ENCODE results near the gene SFSWAP.
"Not testable (repeated sequence)": the region's sequence is repeated elsewhere in the genome, so short reads cannot be mapped to it uniquely, and the experiment has no call there.

SFSWAP gene

GRCh38 chr12:131679816-131680215 is 31.1 kb upstream of the SFSWAP start:
- not testable (repeated sequence) for DNase-seq

- DNase-seq, result not testable (repeated sequence)
Measured at GRCh38 chr12:131680392-131681256, 30.3 kb upstream of the SFSWAP start.

DNA sequence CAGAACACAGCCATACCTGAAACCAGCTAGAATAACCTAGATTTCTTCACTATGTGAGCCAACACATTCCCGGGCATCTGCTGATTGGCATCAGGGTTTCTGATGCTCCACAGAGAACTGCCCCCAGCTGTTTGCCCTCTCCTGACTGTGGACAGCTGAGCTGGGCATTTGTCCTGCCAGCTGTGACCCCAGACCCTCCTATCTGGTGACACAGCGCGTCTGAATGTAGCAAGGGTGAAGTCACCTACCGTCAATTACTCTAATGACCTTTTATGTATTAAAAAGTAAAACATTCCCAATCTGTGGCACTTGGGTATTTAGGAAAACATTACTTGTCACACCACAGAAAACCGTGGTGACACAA is 29.7 kb upstream of the SFSWAP start:
- no peak for DNase-seq

GRCh38 chr12:131681746-131682509 is 29.0 kb upstream of the SFSWAP start:
- peak in 2 of 5 donors; percentile 31 to 89 for DNase-seq

GRCh38 chr12:131682510-131682895 is 28.4 kb upstream of the SFSWAP start:
- peak in 1 of 5 donors; percentile 34 for DNase-seq

GRCh38 chr12:131683266-131684014 is 27.4 kb upstream of the SFSWAP start:
- DNase-seq, result no peak

GRCh38 chr12:131684015-131684725 is 26.7 kb upstream of the SFSWAP start:
- no peak for DNase-seq

DNA sequence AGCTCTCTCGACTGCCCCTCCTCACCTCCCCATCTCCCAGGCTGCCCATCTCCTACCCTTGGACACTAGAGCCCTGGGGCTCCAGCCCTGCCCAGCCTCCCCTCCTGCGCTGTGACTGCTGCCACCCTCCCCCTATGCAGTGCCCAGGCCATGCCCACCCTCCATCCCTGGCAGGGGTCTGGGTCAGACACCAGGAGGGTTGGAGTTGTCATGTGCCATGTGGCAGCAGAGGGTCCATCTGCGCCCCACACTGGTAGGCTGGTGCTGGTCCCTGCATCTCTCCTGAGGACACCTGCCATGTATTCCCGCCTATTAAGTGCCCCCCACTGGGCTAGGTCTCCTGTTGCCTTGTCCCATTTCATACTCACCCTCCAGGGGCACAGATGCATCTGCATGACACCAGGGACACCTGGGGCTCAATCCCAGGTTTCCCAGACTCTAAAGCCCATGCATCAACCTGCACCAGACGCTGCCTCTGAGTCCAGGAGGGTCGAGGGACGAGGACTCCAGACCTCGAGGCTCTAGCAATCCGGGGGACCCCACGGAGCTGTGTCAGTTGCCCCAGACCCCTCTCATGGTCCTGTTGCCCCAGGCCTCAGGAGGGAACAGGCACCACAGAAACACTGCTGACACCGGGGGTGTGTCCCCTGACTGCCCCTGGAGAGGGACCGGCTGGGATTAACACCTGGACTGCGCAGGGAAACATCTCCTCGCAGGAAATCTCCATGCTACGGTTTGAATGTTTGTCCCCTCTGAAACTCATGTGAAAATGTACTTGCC is 23.4 kb upstream of the SFSWAP start:
- DNase-seq, result no peak

GRCh38 chr12:131688131-131688844 is 22.6 kb upstream of the SFSWAP start:
- DNase-seq, result no peak

DNA sequence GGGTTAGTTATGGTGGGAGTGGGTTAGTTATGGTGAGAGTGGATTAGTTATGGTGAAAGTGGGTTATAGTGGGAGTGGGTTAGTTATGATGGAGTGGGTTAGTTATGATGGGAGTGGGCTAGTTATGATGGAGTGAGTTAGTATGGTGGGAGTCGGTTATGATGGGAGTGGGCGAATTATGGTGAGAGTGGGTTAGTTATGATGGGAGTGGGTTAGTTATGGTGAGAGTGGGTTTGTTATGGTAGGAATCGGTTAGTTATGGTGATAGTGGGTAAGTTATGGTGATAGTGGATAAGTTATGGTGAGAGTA is 22.1 kb upstream of the SFSWAP start:
- DNase-seq, result no peak

DNA sequence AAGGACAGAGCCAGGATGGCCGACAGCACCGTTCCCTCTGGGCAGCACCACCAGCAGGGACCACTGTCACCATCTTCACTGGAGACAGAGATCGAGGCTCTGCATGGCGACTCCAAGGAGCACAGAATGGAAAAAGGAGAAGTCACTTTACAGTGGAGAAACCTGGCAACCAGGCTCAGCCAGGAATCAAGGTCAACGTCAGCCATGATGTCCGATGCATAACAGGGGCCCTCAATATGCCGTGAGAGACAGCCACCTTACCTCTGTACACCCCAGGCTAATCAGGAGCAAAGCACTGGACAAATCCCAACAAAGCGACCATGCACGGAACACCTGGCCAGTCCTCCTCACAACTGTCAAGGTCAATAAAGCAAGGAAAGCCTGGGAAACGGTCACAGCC is 20.6 kb upstream of the SFSWAP start:
- DNase-seq, result no peak

DNA sequence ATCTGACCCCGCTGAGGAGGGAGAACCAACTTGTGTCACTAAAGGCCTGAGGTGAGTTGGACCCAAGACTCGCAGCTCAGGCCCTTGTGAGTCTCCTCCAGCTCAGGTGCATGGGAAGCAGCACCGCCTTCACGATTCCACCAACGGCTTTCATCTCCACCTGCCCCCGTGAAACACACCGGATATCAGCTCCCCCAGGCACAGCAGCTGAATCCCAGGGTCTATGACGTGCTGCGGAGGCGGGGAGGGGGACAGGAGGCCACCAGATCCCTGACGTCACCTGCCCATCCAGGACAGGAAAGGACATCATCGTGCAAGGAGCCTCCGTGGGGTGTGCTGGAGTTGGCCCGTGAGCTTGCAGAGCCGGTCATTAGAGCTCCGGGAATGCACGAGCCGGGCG is 18.5 kb upstream of the SFSWAP start:
- DNase-seq, result no peak

DNA sequence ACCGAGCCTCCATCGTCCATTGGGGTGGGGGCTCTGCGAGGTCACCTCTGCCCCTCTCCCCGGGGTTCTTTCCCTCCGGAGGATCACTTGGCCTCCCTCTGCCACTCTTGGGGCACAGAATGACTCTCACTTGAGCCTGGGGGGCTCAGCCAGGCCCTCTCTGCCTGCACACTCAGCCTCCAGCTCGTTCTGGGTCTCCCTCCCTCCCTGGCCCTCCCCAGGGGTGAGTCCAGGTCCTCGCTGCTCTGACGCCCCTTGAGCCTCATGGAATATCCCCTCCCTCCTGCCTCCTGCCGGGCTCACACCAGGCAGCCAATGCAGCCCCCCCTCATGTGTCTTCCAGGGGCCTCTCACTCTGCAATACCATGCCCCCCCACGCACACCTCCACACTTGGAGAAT is 17.7 kb upstream of the SFSWAP start:
- DNase-seq, result no peak

- no peak for DNase-seq
Measured at GRCh38 chr12:131694116-131694838, 16.6 kb upstream of the SFSWAP start.

GRCh38 chr12:131695968-131696367 is 14.9 kb upstream of the SFSWAP start:
- DNase-seq, result no peak

DNA sequence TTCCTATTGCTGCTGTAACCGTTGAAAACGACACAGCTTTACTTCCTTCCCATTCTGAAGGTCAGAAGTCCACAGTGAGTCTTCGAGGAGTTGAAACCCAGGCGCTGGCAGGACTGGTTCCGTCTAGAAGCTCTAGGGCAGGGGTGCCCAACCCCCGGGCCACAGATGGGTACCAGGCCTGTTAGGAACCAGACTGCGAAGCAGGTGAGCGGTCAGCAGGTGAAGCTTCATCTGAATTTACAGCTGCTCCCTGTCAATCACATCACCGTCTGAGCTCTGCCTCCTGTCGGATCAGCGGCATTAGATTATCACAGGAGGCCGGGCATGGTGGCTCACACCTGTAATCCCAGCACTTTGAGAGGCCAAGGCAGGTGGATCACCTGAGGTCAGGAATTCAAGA is 12.6 kb upstream of the SFSWAP start:
- DNase-seq, result no peak

- no peak for DNase-seq
Measured at GRCh38 chr12:131699434-131699833, 11.5 kb upstream of the SFSWAP start.

GRCh38 chr12:131700271-131700670 is 10.6 kb upstream of the SFSWAP start:
- DNase-seq, result no peak

GRCh38 chr12:131701705-131702572 is 9.0 kb upstream of the SFSWAP start:
- no peak for DNase-seq

GRCh38 chr12:131702573-131702877 is 8.4 kb upstream of the SFSWAP start:
- DNase-seq, result no peak

Data from T-helper 1 cell (primary cell).